ENCODE data around the gene RSPO3. TPM values are rescaled to one million over a fixed set of nuclear protein-coding genes. Genes with fewer than 3 reads are reported as not detected.

The RSPO3 gene
- total RNA-seq, 3 donors from 2014 or later (not counting 1 experiment from before 2014, with no cell fraction given) = not detected

GRCh38 chr6:127129251-127129650 is 10.8 kb downstream of the RSPO3 start:
- no peak overlapping the region for H3K4me3 ChIP-seq (ENCODE audit: low read length)
- ATAC-seq = no peak
- H3K9me3 ChIP-seq (ENCODE audit: control insufficient read depth, insufficient read depth, low read length) = no peaks in the 10 kb centered on the region
- Mint-ChIP-seq H3K9me3 (no peaks in the 10 kb centered on the region), H3K4me1 (no peaks in the 10 kb centered on the region), H3K4me3 (no peak overlapping the region), H3K27ac (no peak overlapping the region), H3K27me3 (ENCODE audit: low read depth in 2 of 2) (peaks cover 2 to 15% of the 10 kb centered on the region in 2 donors), H3K36me3 (no peaks in the 10 kb centered on the region)
- intact Hi-C loops (cut with micrococcal nuclease) = no loop called here
- no peak for TF ChIP-seq CTCF (IDR thresholded peaks at IDR 0.05)
- H3K27me3 ChIP-seq (ENCODE audit: control insufficient read depth, insufficient read depth, low read length) = no peaks in the 10 kb centered on the region
- H3K27ac ChIP-seq (ENCODE audit: low read length) = no peak overlapping the region
- no peak for DNase-seq
- 82% methylated on average over 4 of the region's 4 CpGs for WGBS (ENCODE audit: insufficient coverage)
- H3K36me3 ChIP-seq (ENCODE audit: control insufficient read depth, insufficient read depth, low read length) = no peaks in the 10 kb centered on the region
- no peaks in the 10 kb centered on the region for H3K4me1 ChIP-seq (ENCODE audit: control insufficient read depth, insufficient read depth, low read length)

GRCh38 chr6:127131275-127131674 is 12.8 kb downstream of the RSPO3 start:
- no peak for DNase-seq
- H3K4me3 ChIP-seq (ENCODE audit: low read length) = no peak overlapping the region
- no peaks in the 10 kb centered on the region for H3K36me3 Mint-ChIP-seq
- intact Hi-C loops (cut with micrococcal nuclease) = no loop called here
- WGBS (ENCODE audit: insufficient coverage) = 78% methylated on average over 3 of the region's 3 CpGs
- TF ChIP-seq CTCF (IDR thresholded peaks at IDR 0.05) = no peak
- no peak for ATAC-seq
- H3K9me3 ChIP-seq (ENCODE audit: control insufficient read depth, insufficient read depth, low read length) = no peaks in the 10 kb centered on the region
- no peaks in the 10 kb centered on the region for H3K9me3 Mint-ChIP-seq
- H3K36me3 ChIP-seq (ENCODE audit: control insufficient read depth, insufficient read depth, low read length) = no peaks in the 10 kb centered on the region
- no peaks in the 10 kb centered on the region for H3K27me3 ChIP-seq (ENCODE audit: control insufficient read depth, insufficient read depth, low read length)
- H3K27ac ChIP-seq (ENCODE audit: low read length) = no peak overlapping the region
- H3K4me3 Mint-ChIP-seq = no peak overlapping the region
- H3K4me1 ChIP-seq (ENCODE audit: control insufficient read depth, insufficient read depth, low read length) = no peaks in the 10 kb centered on the region
- no peak overlapping the region for H3K27ac Mint-ChIP-seq
- peaks cover 0 to 11% of the 10 kb centered on the region in 2 donors for H3K27me3 Mint-ChIP-seq (ENCODE audit: low read depth in 2 of 2)
- no peaks in the 10 kb centered on the region for H3K4me1 Mint-ChIP-seq

DNA sequence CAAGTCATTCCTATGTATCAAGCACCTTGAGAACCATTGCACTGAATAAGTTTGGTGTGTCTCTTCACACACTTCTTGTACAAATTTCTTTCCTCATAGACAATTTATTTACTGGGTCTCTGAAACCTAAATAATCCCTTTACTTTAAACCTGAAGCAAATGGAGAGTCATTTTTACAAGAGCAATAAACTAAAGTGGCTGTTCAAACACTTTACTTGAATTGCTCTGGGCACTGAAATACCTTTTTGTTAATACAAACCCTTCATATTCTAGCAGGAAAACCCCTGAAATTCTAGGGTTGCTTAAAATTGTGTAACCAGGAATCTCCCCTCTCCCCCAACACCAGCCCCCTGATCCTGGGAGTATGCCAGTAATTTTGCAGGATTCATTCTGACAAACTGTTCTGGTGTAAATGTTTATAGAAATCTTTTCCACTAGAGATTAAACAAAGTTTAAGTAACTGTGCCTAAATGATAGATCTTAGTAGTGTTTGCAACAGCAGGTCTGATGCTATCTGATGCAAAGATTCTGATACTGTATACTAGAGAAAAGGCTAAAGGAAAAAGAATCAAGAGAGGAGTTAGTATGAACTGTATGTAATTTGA is 13.4 kb downstream of the RSPO3 start:
- Histone ChIP-seq H3K9me3 (ENCODE audit: control insufficient read depth, insufficient read depth, low read length) (no peaks in the 10 kb centered on the region), H3K27me3 (ENCODE audit: control insufficient read depth, insufficient read depth, low read length) (no peaks in the 10 kb centered on the region), H3K36me3 (ENCODE audit: control insufficient read depth, insufficient read depth, low read length) (no peaks in the 10 kb centered on the region), H3K4me3 (ENCODE audit: low read length) (no peak overlapping the region), H3K27ac (ENCODE audit: low read length) (no peak overlapping the region), H3K4me1 (ENCODE audit: control insufficient read depth, insufficient read depth, low read length) (no peaks in the 10 kb centered on the region)
- Mint-ChIP-seq H3K9me3 (no peaks in the 10 kb centered on the region), H3K4me3 (no peak overlapping the region), H3K4me1 (no peaks in the 10 kb centered on the region), H3K27me3 (ENCODE audit: low read depth in 2 of 2) (peaks cover 0 to 11% of the 10 kb centered on the region in 2 donors), H3K36me3 (no peaks in the 10 kb centered on the region), H3K27ac (no peak overlapping the region)
- no peak for ATAC-seq
- no peak for TF ChIP-seq CTCF (IDR thresholded peaks at IDR 0.05)
- no peak for DNase-seq
- intact Hi-C loops (cut with micrococcal nuclease) = no loop called here

- Histone ChIP-seq H3K36me3 (ENCODE audit: control insufficient read depth, insufficient read depth, low read length) (no peaks in the 10 kb centered on the region), H3K27ac (ENCODE audit: low read length) (no peak overlapping the region), H3K27me3 (ENCODE audit: control insufficient read depth, insufficient read depth, low read length) (no peaks in the 10 kb centered on the region), H3K4me3 (ENCODE audit: low read length) (no peak overlapping the region), H3K4me1 (ENCODE audit: control insufficient read depth, insufficient read depth, low read length) (no peaks in the 10 kb centered on the region), H3K9me3 (ENCODE audit: control insufficient read depth, insufficient read depth, low read length) (no peaks in the 10 kb centered on the region)
- H3K27me3 Mint-ChIP-seq (ENCODE audit: low read depth in 2 of 2) = peaks cover 0 to 11% of the 10 kb centered on the region in 2 donors
- 80% methylated on average over 1 of the region's 1 CpG for WGBS (ENCODE audit: insufficient coverage)
- intact Hi-C loops (cut with micrococcal nuclease) = no loop called here
- no peaks in the 10 kb centered on the region for H3K9me3 Mint-ChIP-seq
- DNase-seq = no peak
- H3K4me1 Mint-ChIP-seq = no peaks in the 10 kb centered on the region
- no peak for TF ChIP-seq CTCF (IDR thresholded peaks at IDR 0.05)
- no peaks in the 10 kb centered on the region for H3K36me3 Mint-ChIP-seq
- ATAC-seq = no peak
- no peak overlapping the region for H3K4me3 Mint-ChIP-seq
- H3K27ac Mint-ChIP-seq = no peak overlapping the region
Observed at GRCh38 chr6:127134136-127134535, 15.7 kb downstream of the RSPO3 start.

Data from natural killer cell (primary cell).